Fibroblast of upper back skin (primary cell): ENCODE results near the gene H6PD.
A peak's percentile ranks its signal among the peaks of the same experiment; 100 is the strongest.

Experiments
- DNase-seq: peaks from one replicate; pipeline ENCODE4 v3.0.0-alpha.2; 2013

H6PD gene

GRCh38 chr1:9207715-9208114, 26.9 kb upstream of the H6PD start:
- peak; percentile 37 for DNase-seq

GRCh38 chr1:9211291-9211811, 23.2 kb upstream of the H6PD start:
- peak; percentile 50 for DNase-seq

- no peak for DNase-seq
Observed at GRCh38 chr1:9212735-9213134, 21.8 kb upstream of the H6PD start.

- no peak for DNase-seq
Observed at GRCh38 chr1:9213956-9214355, 20.6 kb upstream of the H6PD start.

GRCh38 chr1:9218917-9219316, 15.7 kb upstream of the H6PD start:
- DNase-seq, result no peak

- no peak for DNase-seq
Observed at GRCh38 chr1:9222846-9223625, 11.5 kb upstream of the H6PD start.

- DNase-seq, result no peak
Observed at GRCh38 chr1:9224664-9225410, 9.7 kb upstream of the H6PD start.

- no peak for DNase-seq
Observed at GRCh38 chr1:9225411-9225785, 9.2 kb upstream of the H6PD start.

GRCh38 chr1:9228609-9229008, 6.0 kb upstream of the H6PD start:
- DNase-seq, result peak; percentile 88

- DNase-seq, result no peak
Observed at GRCh38 chr1:9229549-9229948, 5.0 kb upstream of the H6PD start.

GRCh38 chr1:9230869-9231533, 3.6 kb upstream of the H6PD start:
- DNase-seq, result no peak

GRCh38 chr1:9231648-9232332, 2.8 kb upstream of the H6PD start:
- peak; percentile 56 for DNase-seq

GRCh38 chr1:9233241-9233941, 1.2 kb upstream of the H6PD start:
- DNase-seq, result peak; percentile 22

- DNase-seq, result no peak
Observed at GRCh38 chr1:9233942-9234222, 692 bp upstream of the H6PD start.

GRCh38 chr1:9235096-9235459, 504 bp downstream of the H6PD start:
- peak; percentile 68 for DNase-seq

GRCh38 chr1:9235560-9235959, 986 bp downstream of the H6PD start:
- no peak for DNase-seq

- no peak for DNase-seq
Observed at GRCh38 chr1:9238134-9238533, 3.6 kb downstream of the H6PD start.

- DNase-seq, result no peak
Observed at GRCh38 chr1:9238550-9238949, 4.0 kb downstream of the H6PD start.

- DNase-seq, result peak; percentile 52
Observed at GRCh38 chr1:9239622-9240401, 5.2 kb downstream of the H6PD start.

GRCh38 chr1:9240914-9241820, 6.6 kb downstream of the H6PD start:
- no peak for DNase-seq

- no peak for DNase-seq
Observed at GRCh38 chr1:9241891-9242290, 7.3 kb downstream of the H6PD start.
